SH-SY5Y (cell line): Measurements from ENCODE around the gene CYP2U1.

Experiments
- GATA2 ChIP-seq: IDR thresholded peaks from 2 replicates; pipeline ENCODE4 v1.6.1; 2011; ENCODE audit warnings: mild to moderate bottlenecking, low read depth, low read length
- GATA3 ChIP-seq: IDR thresholded peaks from 2 replicates; pipeline ENCODE4 v1.6.1; 2011; ENCODE audit warnings: low read depth, mild to moderate bottlenecking, low read length, moderate library complexity

The CYP2U1 gene

DNA sequence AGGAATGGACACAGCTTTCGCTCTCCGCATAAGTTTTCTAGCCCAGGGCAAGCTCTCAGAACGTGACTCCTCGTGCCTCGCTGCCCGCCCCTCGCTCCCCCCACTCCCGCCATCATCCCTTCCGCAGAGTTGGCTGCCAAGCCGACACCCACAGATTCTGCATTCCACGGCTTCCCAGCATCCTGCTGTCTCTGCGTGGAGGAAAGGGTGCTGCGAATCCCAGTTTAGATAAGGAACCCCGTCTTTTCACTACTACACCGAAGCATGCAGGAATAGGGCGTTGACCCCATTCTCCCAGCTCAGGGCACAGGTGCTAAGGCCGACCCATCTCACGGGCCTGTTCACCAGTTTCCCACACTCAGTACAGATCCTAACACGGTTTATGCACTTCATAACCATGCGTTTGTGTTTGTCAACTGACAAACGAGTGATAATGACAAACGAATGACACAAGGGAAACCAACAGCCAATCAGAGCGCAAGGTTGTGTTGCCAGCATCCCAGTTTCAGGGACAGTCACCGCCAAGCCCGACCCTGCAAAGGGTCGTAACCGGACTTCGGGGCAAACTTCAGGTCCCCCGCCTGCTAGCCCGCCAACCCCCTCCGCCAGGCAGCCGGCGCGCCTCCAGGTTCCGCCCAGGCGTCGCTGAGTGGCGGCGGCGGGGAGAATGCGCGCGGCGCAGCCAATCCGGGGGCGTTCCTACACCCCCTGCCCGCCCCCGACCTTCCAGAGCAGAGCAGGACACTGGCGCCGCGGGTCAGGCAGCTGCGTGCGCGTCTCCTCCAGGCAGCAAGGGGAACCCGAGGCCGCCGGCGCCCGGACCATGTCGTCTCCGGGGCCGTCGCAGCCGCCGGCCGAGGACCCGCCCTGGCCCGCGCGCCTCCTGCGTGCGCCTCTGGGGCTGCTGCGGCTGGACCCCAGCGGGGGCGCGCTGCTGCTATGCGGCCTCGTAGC is at the start of gene CYP2U1:
TSS of gene CYP2U1 (plus strand) at position 729 of the 954 bp plus-strand sequence. CDS start at position 824, 95 bp downstream.
- TF ChIP-seq GATA2 (no peak; the same call in 1 of the 2 replicates), GATA3 (no peak)

DNA sequence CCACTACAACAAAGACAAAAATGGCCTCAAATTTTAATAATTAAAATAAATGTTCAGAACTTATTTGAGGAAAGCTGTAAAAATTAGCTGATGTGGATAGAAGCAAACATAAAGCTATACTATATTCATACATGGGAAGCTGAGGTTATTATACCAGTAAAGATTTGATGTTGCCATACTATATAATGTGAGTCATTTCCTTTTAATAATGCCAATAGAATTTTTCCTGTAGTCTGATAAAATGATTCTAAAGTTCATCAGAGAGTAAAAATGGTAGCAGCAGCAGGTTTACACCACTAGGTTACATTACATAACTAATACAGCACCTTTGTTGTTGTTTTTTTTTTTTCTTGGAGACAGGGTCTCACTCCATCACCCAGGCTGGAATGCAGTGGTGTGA is 45.5 kb upstream of the CYP2U1 start:
- TF ChIP-seq GATA3 (no peak), GATA2 (no peak)

DNA sequence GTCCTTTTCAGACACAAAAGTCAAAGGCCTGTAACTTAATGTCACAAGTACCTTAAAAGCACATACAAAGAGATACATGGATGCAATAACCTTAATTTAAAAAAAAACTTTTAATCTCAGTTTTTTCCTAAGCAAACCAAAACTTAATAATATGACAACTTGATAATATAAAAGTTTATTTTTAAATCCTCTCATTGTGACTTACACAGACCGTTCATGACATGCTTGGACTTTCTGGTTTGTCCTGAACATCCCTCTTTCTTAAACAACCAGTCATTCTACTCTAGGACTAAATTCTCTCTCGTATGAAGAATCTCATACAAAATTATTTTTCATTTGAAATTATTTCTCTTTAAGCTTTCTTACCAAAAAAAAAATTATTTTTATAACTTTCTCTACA is 43.1 kb upstream of the CYP2U1 start:
- TF ChIP-seq GATA2, result no peak
- no peak for TF ChIP-seq GATA3

DNA sequence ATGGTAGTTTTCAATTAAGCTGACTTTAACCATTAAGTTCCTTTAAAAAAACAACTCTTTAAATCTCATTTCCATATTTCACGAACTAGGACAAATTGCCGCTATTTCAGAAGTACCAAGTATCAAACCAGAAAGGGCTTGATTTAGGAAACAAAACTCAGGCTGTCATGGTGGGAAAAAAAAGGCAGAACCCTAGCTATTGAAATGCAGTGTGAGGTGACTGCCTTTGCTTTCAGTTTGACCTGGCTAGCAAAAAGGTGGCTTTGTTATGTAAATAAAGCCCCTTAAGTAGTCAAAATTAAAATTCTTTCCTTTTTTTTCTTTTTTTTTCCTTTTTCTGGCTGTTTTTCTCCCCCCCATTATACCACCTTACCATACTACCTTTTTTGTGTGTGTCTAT is 40.6 kb upstream of the CYP2U1 start:
- no peak for TF ChIP-seq GATA3
- no peak for TF ChIP-seq GATA2

DNA sequence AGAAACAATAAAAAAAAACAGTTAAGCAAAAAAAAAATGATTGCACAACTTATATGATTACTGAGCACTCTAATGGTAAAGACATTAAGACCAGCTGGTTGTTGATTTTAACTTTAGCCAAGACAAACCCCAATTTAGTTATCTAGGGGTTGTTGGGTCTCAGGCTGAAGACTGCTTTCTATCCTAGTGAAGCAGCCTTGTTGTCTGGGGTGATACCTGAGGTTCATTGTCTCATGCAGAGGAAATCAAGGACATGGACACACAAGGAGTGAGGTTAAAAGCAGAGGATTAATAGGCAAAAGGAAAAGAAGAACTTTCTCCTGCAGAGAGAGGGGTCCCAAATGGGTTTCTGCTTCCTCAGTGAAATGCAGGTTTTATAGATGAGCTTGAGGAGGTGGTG is 40.0 kb upstream of the CYP2U1 start:
- no peak for TF ChIP-seq GATA3
- TF ChIP-seq GATA2, result no peak

DNA sequence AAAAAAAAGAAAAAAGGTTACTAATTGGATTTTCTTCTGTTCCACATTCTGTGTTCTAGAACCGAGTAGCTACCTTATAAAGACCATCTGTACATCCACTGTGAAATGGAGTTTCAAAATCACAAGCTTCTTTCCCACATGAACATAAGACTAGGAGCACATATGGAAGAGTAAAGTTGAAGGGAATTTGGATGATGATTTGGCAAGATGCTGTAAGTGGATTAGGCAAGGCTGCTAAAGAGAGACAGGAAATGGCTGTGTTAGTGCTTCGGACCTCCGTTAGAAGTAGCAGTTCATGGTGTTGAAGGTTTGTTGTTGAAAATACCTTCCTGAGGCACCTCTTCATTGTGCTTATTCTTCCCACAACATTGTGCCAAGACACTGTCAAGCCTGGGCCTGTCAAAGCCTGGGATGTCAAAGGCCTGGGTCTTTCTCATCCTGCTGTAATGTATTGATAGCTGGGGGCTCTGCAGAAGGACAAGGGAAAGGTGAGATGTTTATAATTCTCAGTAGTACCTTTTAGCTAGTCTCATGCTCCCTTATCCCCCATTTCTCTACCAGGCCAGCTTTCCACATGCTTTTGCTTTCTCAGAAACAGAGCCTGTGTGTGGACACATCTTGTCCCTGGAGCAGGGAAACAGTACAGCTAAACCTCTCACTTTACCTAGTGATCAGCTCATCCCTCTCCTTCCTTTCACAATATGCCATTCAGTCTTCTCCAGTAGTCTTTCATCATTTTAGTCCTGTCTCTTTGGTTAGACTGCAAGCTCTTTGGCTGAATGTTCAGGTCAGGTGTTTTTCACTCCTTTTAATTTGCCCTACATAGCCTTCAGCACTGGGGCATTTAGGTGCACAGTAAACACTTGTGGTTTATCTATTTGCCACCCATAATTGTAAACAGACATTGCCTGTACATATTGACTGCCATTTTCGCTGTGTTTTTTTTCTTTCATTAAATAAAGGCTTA is 37.9 kb upstream of the CYP2U1 start:
- TF ChIP-seq GATA2 (no peak), GATA3 (no peak)

DNA sequence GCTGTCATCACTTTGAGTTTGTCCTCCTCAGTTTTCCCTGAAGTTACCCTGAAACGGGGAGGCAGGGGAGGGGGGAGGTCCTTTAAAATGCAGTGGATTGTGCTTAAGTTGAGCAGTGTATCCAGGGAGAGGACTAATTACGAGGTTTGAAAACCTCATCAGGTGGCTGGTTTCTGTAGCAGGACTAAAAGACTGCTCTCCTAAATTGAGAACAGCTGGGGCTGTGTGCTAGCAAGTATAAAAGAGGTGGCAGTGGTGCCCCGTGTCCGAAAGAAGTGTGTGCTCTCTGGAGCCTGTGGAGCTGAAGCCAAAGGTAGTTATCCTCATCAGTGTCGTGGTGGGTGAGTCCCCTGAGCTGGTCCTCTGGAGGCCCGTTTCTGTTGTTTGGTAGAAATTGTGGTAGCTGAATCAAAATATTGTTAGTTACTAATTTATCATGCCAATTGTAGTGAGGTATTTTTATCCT is 37.2 kb upstream of the CYP2U1 start:
- TF ChIP-seq GATA2 (no peak), GATA3 (no peak)

DNA sequence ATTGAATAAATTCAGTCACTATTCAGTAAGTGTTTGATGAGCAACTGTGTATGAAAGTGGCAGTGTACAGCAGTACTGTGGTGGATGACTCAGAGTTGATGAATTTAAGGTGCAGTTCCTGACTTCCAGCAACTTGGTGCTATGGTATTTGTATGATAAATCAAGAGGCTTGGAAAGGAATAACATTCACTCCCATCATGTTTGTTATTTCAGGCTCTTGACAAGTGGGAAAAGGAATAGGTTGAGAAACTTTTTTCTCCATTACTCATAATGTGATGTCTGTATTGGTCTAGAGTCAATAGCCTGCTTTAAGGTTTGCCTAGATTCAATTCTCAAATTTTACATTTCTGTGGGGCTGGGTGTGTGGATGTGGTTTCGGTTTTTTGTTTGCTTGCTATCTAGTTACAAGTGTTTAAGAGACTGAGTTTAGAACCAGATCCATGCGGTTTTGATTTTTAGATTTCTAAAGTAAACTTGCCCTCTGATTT is 35.1 kb upstream of the CYP2U1 start:
- TF ChIP-seq GATA3 (no peak), GATA2 (no peak)

DNA sequence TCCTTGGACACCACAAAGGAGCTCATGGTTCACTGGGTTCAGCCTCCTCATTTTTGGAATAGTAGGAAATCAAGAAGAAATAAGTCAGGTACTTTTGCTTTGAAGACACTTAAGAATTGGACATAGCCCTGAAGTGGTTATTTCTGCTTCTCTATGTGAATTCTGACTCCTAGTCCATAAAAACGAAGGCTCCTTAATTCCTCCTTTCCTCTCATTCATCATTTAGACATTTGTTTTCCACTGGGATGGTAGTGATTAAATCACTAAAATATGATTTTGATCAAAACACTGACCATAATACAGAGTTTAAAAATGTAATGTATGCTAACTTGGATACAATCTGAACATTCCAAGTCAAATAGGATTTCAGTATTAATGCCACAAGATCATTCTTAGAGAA is 34.7 kb upstream of the CYP2U1 start:
- TF ChIP-seq GATA2 (no peak), GATA3 (no peak)

DNA sequence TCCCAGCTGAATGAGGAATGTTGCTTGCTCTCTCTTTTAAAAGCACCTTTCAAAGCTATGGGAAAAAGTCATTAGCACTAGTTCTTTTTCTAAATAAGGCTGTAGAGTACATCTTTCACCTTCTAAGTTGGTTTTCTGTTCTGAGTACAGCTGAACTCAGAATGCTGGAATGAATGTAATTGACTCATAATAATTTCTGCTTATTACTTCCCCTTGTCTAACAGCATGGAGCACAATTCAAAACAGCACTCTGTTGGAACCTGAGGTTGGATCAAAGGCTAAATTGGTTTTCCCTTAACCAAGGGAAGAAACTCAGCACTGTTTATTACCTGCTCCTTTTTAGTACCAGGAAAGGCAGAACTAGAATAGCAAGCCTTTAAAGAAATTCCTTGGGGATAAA is 33.5 kb upstream of the CYP2U1 start:
- TF ChIP-seq GATA2 (no peak), GATA3 (no peak)

DNA sequence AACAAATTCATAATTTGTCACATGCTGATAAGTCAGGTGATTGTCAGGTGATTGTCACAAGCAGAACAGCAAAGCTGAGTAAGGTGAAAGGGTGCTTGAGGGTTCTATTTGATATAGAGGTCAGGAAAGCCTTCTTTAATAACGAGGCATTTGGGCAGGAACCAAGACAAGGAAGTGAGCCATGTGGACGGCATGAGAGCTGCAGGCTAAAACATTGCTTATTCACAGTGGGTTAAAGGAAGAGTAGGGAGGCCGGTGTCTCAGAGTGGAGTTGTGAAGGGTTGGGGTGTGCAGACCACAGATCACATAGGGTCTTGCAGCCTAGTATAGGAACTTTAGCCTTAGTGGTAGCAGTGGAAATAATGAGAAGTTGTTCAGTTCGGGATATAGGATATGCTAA is 31.3 kb upstream of the CYP2U1 start:
- no peak for TF ChIP-seq GATA2
- TF ChIP-seq GATA3, result no peak

DNA sequence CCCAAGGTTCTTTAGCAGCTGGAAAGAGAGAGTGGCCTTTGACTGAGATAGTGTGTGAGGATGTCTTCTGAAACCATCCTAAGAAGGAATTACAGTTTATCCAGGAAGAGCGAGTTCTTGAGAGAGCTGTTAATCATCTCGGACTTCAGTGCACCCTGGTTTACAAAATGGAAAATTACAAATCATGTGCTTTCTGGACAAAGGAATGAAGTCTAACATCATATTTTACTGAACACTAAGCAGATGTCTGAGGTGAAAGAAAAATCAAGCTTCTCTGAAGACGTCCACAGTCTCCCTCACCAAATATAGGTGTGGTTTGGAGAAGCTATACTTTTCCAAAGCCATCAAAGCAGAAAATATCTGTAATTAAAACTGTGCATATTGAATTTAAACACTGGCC is 30.8 kb upstream of the CYP2U1 start:
- TF ChIP-seq GATA2 (no peak), GATA3 (no peak)

DNA sequence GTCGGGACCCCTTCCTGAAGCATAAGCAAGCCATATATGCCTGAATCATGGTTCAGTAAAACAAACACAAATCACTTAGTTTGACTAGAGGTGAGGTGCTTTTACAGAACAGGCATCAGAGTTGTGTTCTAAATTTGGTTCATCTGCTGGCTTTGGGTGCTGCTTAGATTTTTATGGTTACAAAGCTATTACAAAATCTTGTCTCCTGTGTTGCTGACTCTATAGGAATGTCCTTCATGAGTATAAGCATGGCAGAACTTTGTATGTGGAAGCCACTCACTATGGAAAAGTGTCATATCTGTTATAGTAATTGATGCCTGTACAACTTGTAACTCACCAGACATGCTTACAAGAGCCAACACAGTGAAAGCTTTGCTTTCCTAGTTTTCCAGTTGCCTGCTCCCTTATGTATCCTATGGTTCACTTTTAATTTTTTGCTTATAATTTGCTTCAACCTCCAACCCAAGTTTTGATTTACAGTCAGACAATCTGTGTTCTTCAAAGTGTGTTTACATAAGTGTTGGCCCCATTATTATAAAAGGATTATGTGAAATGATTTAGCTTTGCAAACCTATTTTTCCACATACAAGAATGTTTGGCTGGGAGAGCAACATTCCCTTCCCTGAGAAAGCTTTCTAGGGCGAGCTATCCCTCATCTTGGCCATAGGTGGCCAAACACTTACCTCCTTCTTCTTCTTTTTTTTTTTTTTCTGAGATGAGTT is 30.0 kb upstream of the CYP2U1 start:
- TF ChIP-seq GATA2 (no peak), GATA3 (no peak)

DNA sequence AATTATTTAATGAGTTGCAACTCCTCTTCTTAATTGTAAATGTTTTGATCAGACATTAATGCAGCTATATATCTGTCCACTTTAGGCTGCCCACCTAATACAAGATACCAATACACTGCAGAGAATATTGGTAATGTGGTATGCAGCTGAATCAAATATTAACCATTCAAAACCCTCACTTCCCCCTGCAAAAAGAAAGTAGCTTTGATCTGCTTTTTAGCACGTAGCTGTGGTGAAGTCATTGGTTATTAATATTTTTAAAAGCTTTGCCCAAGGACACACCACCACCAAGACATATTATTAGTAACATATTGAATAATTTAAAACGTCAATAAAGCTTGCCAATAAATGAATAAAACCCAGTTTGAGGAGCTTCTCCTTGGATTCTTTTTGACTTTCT is 28.6 kb upstream of the CYP2U1 start:
- TF ChIP-seq GATA2 (no peak), GATA3 (no peak)
